IPS-NIHi11 (cell line): ENCODE data around the gene HDHD5.
A peak's percentile ranks its signal among the peaks of the same experiment; 100 is the strongest.
"Not testable (repeated sequence)": the region's sequence is repeated elsewhere in the genome, so short reads cannot be mapped to it uniquely, and the experiment has no call there.

Experiments
- DNase-seq: peaks from one replicate; pipeline ENCODE4 v3.0.0; 2012; ENCODE audit warnings: mixed read lengths, low spot score

The HDHD5 gene

GRCh38 chr22:17155941-17156340 is 3.1 kb downstream of the HDHD5 start:
- DNase-seq, result no peak

- no peak for DNase-seq
Measured at GRCh38 chr22:17152971-17153370, 6.1 kb downstream of the HDHD5 start.

DNA sequence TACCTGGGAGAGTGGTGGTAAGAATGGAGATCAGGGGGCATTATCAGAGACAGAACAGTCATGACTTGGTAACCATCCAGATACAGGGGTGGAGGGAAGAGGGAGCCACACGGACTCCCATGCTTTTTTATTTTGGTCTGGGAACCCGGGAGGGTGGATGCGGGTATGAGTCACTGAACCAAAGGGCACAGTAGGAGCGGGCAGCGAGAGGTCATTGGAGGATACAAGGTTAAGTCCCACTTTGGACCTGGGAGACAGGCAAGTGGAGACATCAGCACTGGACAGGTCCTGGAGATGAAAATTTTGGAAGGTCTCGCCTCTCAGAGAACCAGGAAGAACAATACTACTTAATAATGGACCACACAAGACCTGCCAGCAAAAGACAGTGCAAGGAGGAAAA is 6.7 kb downstream of the HDHD5 start:
- no peak for DNase-seq

GRCh38 chr22:17149076-17149815 is 9.8 kb downstream of the HDHD5 start:
- DNase-seq, result no peak

DNA sequence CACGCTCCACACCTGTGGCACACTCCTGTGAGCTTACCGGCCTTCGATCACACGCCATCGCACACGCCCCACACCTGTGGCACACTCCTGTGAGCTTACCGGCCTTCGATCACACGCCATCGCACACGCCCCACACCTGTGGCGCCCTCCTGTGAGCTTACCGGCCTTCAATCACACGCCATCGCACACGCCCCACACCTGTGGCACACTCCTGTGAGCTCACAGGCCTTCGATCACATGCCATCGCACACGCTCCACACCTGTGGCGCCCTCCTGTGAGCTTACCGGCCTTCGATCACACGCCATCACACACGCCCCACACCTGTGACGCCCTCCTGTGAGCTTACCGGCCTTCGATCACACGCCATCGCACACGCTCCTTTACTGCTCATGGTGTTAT is 11.6 kb downstream of the HDHD5 start:
- DNase-seq, result not testable (repeated sequence)

GRCh38 chr22:17145021-17145680 is 13.9 kb downstream of the HDHD5 start:
- DNase-seq, result no peak

DNA sequence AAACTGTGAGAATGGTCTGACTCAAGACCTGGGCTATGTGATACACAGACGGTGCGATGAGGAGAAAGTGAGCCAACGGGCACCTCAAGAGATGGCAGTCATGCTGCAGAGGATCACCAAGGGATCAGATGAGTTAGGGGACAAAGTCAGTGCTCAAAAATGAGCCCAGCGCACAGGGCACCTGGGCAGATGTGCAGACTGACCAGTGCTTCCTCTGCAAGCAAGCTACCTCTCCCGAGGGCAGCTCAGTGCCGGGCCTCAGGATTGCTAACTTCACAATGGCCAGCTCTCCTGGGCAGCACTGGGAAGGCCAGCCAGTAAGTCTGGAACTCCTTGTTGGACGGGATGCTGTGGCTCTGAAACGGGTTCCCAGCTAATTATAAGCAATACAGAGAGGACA is 15.3 kb downstream of the HDHD5 start:
- DNase-seq, result no peak

GRCh38 chr22:17143101-17143500 is 16.0 kb downstream of the HDHD5 start:
- DNase-seq, result no peak

GRCh38 chr22:17140826-17141766 is 18.0 kb downstream of the HDHD5 start:
- no peak for DNase-seq

DNA sequence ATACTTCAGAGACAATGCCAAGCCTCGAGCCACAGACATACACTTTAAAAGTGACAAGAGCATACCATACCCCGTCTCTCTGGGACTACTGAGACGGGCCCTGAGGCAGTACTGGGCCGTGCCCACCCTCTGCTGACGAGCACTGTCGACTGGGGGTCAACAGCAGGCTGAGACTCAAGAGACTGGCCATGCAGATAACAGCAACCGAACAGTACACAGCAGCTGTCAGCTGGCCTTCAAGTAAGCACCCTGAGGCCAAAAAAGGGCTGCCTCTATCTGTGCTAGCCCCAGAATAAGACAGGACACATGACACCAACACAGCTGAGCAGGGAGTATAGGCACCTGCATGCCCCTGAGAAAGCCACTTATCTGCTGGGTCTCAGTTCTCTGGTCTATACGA is 19.1 kb downstream of the HDHD5 start:
- DNase-seq, result no peak

DNA sequence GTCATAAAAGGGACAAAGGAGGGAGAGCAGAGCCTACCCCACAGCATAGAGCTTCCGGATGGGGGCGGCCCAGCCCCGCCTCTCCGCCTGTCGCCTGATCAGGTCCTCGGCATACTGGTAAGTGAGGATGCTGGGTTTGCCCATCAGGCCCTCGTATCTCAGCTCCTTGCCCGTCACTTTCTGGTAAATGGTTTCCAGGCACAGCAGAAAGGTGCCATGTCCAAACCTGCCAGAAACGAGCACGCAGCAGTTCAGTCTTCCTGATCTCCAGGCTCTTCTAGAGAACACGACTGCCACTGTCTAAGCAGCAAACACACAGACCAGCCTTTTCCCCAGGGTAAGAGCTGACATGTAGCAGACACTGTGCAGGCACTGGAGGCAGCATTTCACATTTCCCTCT is 20.6 kb downstream of the HDHD5 start:
- DNase-seq, result no peak

- no peak for DNase-seq
Measured at GRCh38 chr22:17137861-17138425, 21.1 kb downstream of the HDHD5 start.

DNA sequence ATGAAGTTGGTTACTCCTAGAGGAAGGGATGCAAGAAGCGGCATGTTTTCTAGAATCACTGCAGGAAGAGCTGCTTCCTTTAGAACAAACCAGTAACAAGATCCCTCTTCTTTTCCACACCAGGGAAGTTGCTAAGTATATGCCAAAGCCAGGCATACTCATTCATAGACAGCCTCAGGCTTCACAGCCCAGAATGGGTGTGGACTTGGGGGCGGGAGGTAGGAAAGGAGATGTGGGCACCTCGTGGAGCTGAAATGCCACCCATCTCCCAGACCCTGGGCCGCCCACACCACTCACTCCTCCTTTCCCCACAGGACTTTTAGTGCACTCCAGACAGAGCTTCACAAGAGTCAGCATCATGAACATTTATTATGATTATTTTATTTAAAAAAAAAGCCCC is 21.9 kb downstream of the HDHD5 start:
- no peak for DNase-seq

GRCh38 chr22:17135153-17135760 is 23.8 kb downstream of the HDHD5 start:
- DNase-seq, result no peak

DNA sequence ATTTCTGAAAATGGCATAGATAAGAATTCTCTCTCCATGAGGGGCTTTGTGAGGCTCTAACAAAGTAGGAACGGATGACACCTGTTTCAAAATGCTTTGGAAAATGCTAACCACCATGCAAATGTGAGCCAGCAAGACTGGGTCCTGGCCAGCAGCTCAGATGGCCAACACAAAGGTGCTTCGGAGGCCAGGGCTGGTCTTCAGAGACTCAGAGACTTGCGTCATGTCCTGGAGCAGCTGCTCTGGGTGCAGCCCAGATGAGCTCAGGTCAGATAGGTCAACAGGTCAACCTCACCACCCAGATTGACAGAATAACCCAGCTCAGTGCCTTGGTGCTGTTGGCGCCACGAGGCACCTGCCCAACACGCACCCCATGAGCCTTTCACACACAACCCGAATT is 25.9 kb downstream of the HDHD5 start:
- DNase-seq, result no peak

DNA sequence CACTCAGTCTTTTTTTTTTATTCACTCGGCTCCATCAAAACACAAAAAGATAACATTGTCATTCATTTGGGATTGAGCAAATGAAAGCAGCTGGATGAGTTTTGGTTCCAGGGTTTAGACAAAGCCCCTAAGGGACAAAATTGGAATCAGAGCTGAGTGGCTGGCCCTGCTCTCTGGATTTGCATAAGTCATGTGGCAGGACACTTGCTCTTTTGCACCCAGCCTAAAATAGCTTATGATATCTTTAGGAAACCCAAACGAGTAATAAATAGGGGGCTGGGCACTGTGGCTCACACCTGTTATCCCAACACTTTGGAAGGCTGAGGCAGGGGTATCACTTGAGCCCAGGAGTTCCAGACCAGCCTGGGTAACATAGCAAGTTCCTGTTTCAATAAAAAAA is 27.0 kb downstream of the HDHD5 start:
- DNase-seq, result no peak

GRCh38 chr22:17131686-17132085 is 27.4 kb downstream of the HDHD5 start:
- DNase-seq, result peak; percentile 71

- DNase-seq, result no peak
Measured at GRCh38 chr22:17130199-17130598, 28.9 kb downstream of the HDHD5 start.

DNA sequence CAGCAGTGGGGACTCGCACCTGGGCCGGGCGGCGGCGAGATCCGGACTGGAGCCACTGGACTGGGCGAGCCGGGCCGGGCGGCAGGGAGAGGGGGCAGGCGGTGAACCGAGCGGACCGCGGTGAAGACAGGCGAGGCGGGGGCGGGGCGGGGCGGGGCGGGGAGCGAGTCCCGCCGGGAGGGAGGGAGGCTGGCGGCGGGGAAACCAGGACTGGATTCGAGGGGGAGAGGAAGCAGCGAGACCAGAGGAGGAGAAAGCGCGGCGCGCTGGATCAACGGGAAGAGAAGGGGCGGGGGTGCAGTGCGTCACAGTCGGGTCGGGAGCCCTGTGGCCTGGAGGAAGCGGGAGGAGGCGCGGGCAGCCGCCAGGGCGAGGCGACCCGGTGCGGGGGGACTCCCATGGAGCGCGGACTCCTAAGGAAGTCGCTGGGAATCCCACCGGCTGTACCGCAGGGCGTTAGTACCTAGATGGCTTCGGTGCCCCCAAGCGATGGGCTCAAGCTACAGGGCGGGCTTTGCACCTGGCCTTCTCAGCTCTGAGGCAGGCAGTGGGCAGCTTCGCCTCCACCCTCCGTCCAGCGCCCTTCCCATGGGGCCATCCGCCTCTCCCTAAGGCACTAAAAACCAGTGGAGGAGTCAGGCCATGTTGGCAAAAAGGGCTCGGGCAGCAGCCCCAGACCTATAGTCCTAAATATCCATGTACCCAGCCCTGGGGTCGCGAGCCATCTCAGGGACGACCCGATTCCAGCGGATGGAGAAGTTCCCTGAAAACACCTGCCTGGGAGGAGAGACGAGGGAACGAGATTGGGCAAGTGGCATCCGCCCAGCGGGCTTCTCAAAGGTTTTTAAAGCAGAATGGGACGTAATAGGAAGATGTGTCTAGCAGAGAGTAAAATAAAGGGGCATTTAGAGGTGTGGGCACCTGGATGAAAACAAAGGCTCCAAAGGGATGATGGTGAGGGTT is 37.6 kb downstream of the HDHD5 start, which contains the start of gene TMEM121B:
Gene TMEM121B, minus strand, starts transcription at position 128 of the 963 bp plus-strand sequence. CDS start 233 bp downstream, outside the sequence.
- peak; percentile 89 for DNase-seq

DNA sequence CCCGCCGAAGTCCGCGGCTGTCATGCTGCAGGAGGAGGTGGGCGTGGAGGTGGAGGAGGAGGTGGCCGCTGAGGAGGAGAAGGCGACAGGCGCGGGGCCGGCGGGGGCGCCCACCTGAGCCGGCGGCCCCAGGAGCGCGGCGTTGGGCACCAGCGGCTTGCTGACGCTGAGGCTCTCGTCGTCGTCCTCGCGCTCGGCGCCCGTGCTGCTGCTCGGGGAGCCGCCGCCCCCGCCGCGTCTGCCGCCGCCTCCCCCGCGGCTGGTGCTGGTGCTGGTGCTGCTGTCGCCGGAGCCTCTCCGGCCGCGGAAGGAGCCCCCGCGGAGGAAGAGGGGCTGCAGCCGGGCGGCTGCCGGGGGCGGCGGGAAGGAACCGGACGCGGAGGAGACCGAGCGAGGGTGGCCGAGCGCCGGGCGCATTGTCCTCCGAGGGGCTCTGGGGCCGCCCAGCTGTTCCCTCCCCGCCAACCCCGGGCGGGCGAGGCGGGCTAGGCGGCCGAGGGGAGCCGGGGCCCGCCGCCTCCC is 38.3 kb downstream of the HDHD5 start:
- no peak for DNase-seq
